Ureter (tissue), 1 donor: ENCODE results near the gene ZBTB7C. TPM values are rescaled to one million over a fixed set of nuclear protein-coding genes. Genes with fewer than 3 reads are reported as not detected.

ENCODE experiments used
- total RNA-seq: library from RNA; stranded (reverse); gene quantifications from one replicate; pipeline ENCODE4 v1.2.4, GENCODE V29; 2023
- donor health status: DM: yes; HTN: yes; CAD: no.

Gene ZBTB7C
- total RNA-seq, 1 donor from 2014 or later: 72.1 TPM

Other genes with a start within 250 kb of the ZBTB7C start
- gene CTIF, start 129.6 kb upstream of the ZBTB7C start, total RNA-seq: 62.3 TPM